NCI-H345 treated with DMSO at 0.1 percent for 48 hours (cell line): ENCODE data around the gene HMOX1.

Experiments
- DNase-seq: peaks from one replicate; lab custom pipeline; 2025; ENCODE audit not compliant: unreplicated experiment; lab: John Stamatoyannopoulos, UW

The HMOX1 gene

DNA sequence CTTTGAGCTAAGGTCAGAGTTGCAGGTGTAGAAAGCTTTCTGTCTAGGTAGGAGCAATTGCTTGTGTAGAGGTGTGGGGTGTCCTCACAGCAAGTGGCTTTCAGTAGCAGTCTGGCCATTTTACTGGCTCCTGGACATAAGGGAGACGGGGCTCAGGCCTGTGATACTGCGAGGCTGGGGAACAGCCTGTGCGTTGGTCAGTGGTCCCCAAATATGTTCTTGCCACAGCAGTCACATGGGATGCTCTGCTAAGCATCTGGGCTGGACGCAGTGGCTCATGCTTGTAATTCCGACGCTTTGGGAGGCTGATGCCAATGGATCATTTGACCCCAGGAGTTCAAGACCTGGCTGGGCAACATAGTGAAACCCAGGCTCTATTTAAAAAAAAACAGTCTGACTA is 21.0 kb downstream of the HMOX1 start:
- DNase-seq, result no peak

DNA sequence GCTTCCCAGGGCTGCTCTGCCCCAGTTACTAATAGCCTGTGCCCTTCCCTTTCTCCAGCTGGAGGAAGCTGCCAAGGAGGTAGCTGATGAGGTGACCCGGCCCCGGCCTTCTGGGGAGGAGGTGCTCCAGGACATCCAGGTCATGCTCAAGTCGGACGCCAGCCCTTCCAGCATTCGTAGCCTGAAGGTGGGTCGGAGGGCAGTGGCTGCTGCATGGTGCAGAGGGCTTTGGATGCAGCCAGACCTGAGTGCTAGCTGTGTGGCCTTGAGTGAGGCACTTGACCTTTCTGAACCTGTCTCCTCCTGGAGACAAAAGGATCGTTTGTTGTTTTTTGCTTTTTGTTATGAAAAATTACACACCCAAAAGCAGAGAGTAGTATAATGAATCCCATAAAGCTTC is 22.5 kb downstream of the HMOX1 start:
- DNase-seq, result no peak

- no peak for DNase-seq
Measured at GRCh38 chr22:35404176-35404575, 23.3 kb downstream of the HMOX1 start.

- DNase-seq, result no peak
Measured at GRCh38 chr22:35406443-35406842, 25.5 kb downstream of the HMOX1 start.

DNA sequence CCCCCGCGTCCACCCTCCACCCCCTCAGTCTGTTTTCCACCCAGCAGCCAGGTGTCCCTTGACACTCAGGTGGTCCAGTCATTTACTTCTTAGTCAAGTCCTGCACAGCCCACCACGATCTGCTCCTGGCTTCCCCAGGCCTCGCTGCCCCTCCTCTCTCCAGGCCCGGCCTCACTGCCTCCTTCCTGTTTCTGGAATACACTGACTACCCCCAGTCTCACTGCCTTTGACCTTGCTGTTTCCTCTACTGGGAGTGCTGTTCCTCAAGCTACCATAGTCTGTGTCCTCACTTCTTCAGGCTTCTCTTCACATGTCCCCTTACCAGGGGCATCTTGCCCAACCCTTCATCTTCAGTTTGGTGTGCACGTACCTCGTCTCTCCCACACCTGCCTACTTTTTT is 26.5 kb downstream of the HMOX1 start:
- no peak for DNase-seq

DNA sequence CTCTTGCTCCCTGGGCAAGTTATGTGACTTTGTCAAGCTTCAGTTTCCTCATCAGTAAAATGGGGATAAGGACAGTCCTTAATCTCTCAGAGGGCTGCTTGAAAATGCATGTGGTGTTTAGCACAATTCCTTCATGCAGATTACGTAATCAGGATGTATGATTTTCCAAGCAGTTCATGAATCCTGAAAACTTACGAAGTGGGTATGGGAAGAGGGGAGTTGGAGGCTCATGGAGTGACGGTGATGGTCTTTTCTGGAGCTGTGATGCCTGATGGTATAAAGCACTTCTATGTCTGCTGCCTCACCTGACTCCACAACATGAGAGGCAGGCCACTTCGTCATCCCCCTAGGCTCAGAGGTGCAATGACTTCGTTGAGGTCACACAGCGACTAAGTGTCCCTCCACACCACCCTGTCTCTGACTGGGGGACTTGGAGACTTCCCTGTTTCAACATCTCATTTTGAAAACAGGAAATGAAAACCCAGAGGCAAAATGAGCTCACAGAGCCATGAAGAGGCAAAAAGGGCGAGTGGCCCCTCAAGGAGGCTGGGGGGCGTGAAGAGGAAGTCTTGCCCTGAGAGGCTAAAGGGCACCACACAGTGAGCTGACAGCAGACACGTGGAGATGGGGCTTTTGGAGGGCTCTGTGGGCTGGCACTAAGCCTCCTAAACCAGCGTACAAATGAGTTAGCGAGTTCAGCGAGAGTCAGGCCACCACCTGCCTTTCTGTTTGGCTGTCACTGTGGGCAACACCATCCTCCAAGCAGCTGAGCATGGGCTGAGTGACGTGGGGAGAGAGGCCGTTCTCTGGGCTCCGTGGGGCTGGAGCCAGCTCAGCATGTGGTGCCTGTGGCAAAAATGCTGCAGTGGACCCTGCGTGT is 29.1 kb downstream of the HMOX1 start:
- DNase-seq, result no peak

GRCh38 chr22:35410663-35411034 is 29.8 kb downstream of the HMOX1 start:
- DNase-seq, result no peak

GRCh38 chr22:35411102-35411501 is 30.2 kb downstream of the HMOX1 start:
- no peak for DNase-seq

DNA sequence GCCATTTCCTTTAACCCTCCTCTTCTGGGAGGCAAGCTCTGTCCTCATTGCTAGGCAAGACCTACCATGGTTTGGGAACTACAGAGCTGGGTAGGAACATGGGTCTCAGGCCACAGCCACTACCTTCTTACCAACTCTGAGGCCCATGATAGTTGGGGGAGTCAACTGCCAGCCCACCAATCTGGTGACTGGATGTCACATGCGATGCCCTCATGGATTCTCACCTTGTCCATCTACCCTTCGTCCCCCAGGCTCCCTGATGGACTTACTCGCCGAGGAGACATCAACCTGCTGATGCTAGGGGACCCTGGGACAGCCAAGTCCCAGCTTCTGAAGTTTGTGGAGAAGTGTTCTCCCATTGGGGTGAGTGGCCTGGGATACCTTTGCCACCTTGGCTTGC is 32.7 kb downstream of the HMOX1 start:
- no peak for DNase-seq

GRCh38 chr22:35417606-35418005 is 36.7 kb downstream of the HMOX1 start:
- no peak for DNase-seq

DNA sequence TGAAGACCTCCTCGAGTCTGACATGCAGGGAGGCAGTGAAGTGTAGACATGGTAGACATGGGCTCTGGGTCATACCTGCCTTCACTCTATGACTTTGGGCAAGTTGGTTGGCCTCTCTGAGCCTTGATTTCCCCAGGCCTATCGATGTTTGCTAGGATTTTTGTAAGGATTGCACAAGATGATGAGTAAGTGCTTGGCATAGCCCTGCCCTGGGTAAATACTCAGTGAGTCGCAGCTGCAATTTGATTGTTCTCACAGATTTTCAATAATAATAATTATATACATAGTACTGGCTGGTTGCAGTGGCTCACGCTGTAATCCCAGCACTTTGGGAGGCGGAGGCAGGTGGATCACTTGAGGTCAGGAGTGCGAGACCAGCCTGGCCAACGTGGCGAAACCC is 37.2 kb downstream of the HMOX1 start:
- DNase-seq, result no peak

- no peak for DNase-seq
Measured at GRCh38 chr22:35418731-35419130, 37.8 kb downstream of the HMOX1 start.

GRCh38 chr22:35419756-35420155 is 38.9 kb downstream of the HMOX1 start:
- no peak for DNase-seq

- no peak for DNase-seq
Measured at GRCh38 chr22:35421121-35421520, 40.2 kb downstream of the HMOX1 start.

- no peak for DNase-seq
Measured at GRCh38 chr22:35422145-35422544, 41.2 kb downstream of the HMOX1 start.

- no peak for DNase-seq
Measured at GRCh38 chr22:35422936-35423335, 42.0 kb downstream of the HMOX1 start.

GRCh38 chr22:35424081-35424480 is 43.2 kb downstream of the HMOX1 start:
- no peak for DNase-seq

DNA sequence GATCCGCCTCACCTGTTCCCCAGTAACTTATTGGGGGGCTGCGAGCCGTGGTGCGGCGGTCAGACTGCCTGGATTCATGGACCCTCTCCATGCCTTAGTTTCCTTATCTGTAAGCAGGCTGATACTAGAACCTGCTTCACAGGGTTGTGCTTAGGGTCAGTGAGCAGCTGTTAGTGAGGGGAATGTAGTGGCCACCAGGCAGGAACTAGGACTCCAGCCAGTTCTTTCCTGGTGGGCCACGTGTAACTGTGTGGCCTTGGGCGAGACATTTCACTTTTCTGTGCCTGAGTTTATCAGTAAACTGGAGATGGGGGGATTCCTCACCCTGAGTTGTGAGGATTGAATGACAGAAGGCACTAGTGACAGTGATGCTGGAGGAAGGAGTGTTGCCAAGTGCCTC is 43.9 kb downstream of the HMOX1 start:
- DNase-seq, result no peak

DNA sequence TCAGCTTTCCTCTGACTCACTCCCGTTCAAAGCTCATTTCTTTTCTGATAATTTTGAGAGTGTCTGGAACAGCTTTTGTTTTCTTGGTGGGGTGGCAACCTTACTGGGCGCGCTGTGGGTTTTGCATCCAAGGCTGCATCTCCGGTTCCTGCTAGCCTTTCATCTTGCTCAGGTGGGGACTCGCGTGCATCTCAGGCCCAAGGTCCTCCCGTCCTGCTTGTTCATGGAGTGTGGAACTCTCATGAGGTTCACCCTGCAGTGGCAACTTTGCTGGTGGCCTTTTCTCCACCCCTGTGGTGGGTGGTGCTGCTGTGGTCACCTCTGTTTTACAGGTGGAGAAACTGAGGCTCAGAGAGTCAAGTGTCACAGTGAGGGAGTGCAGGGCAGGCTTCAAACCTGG is 44.6 kb downstream of the HMOX1 start:
- no peak for DNase-seq

- no peak for DNase-seq
Measured at GRCh38 chr22:35425971-35426800, 45.3 kb downstream of the HMOX1 start.

DNA sequence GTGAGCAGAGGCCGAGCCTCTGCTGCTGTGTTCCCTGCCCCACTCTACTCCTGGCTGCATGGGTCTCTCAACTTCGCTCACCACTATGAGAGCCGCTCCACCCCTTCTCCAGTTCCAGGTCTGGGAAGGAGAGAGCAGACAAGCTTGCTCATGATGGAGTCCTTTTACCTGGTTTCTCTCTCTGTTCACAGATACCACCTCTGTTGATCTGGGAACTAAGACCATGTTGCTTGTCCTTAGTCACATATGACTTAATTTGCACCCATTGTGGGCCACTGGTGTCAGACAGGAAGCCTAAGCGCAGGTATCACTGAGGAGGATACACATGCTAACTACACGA is 45.9 kb downstream of the HMOX1 start:
- no peak for DNase-seq

GRCh38 chr22:35430897-35431322 is 50.0 kb downstream of the HMOX1 start:
- no peak for DNase-seq
